BE2C (cell line): ENCODE data around the gene HSPA1A.
"Not testable (repeated sequence)": the region's sequence is repeated elsewhere in the genome, so short reads cannot be mapped to it uniquely, and the experiment has no call there.

ENCODE experiments used
- DNase-seq: peaks from one replicate; pipeline ENCODE4 v3.0.0-alpha.2; 2020
- H3K27me3 ChIP-seq: fragments of 250-450 bp; sonication (Bioruptor Pico); 2 replicates; pipeline ENCODE4 v1.5.1; 2020; ENCODE audit warnings: mild to moderate bottlenecking
- H3K36me3 ChIP-seq: fragments of 250-450 bp; sonication (Bioruptor Pico); 2 replicates; pipeline ENCODE4 v1.5.1; 2020; ENCODE audit warnings: mild to moderate bottlenecking
- H3K4me1 ChIP-seq: fragments of 250-450 bp; sonication (Bioruptor Pico); 2 replicates; pipeline ENCODE4 v1.5.1; 2020
- H3K4me3 ChIP-seq: 2 replicates; pipeline ENCODE4 v1.5.1; 2011; ENCODE audit warnings: low read depth, low read length
- H3K9me3 ChIP-seq: fragments of 250-450 bp; sonication (Bioruptor Pico); 2 replicates; pipeline ENCODE4 v1.5.1; 2020
- CTCF ChIP-seq: IDR thresholded peaks from 2 replicates; pipeline ENCODE4 v1.5.1; 2012; ENCODE audit warnings: mild to moderate bottlenecking, low read depth, low read length

The HSPA1A gene

GRCh38 chr6:31842053-31842452, 26.7 kb downstream of the HSPA1A start:
- DNase-seq = no peak
- Histone ChIP-seq H3K36me3 (peaks cover 33% of the 10 kb centered on the region), H3K4me1 (no peaks in the 10 kb centered on the region), H3K27me3 (no peaks in the 10 kb centered on the region), H3K4me3 (no peak overlapping the region), H3K9me3 (no peaks in the 10 kb centered on the region)
- no peak for TF ChIP-seq CTCF

- Histone ChIP-seq H3K27me3 (no peaks in the 10 kb centered on the region), H3K4me1 (no peaks in the 10 kb centered on the region), H3K4me3 (no peak overlapping the region), H3K9me3 (no peaks in the 10 kb centered on the region), H3K36me3 (peaks cover 9% of the 10 kb centered on the region)
- DNase-seq = no peak
- TF ChIP-seq CTCF = no peak
Observed at GRCh38 chr6:31844507-31844906, 29.2 kb downstream of the HSPA1A start.

- no peak for TF ChIP-seq CTCF
- no peaks in the 10 kb centered on the region for H3K4me1 ChIP-seq
- no peaks in the 10 kb centered on the region for H3K27me3 ChIP-seq
- DNase-seq = no peak
- no peaks in the 10 kb centered on the region for H3K9me3 ChIP-seq
- no peaks in the 10 kb centered on the region for H3K36me3 ChIP-seq
- no peak overlapping the region for H3K4me3 ChIP-seq
Observed at GRCh38 chr6:31847276-31847978, 32.1 kb downstream of the HSPA1A start.

- Histone ChIP-seq H3K36me3 (no peaks in the 10 kb centered on the region), H3K9me3 (no peaks in the 10 kb centered on the region), H3K4me3 (no peak overlapping the region), H3K4me1 (no peaks in the 10 kb centered on the region), H3K27me3 (no peaks in the 10 kb centered on the region)
- no peak for DNase-seq
- no peak for TF ChIP-seq CTCF
Observed at GRCh38 chr6:31850765-31851484, 35.6 kb downstream of the HSPA1A start.

GRCh38 chr6:31851485-31851832, 36.1 kb downstream of the HSPA1A start:
- no peak for DNase-seq
- no peaks in the 10 kb centered on the region for H3K9me3 ChIP-seq
- H3K4me3 ChIP-seq = no peak overlapping the region
- H3K4me1 ChIP-seq = no peaks in the 10 kb centered on the region
- H3K27me3 ChIP-seq = no peaks in the 10 kb centered on the region
- no peaks in the 10 kb centered on the region for H3K36me3 ChIP-seq
- TF ChIP-seq CTCF = no peak

GRCh38 chr6:31851980-31852718, 36.8 kb downstream of the HSPA1A start:
- not testable (repeated sequence) for H3K9me3 ChIP-seq, H3K4me3 ChIP-seq, H3K27me3 ChIP-seq, H3K36me3 ChIP-seq, H3K4me1 ChIP-seq, DNase-seq

- not testable (repeated sequence) for H3K27me3 ChIP-seq, DNase-seq, H3K4me1 ChIP-seq, H3K9me3 ChIP-seq, H3K36me3 ChIP-seq, H3K4me3 ChIP-seq
Observed at GRCh38 chr6:31857774-31858173, 42.4 kb downstream of the HSPA1A start.
